Measurements from ENCODE around the gene TFPI. TPM values are rescaled to one million over a fixed set of nuclear protein-coding genes. Genes with fewer than 3 reads are reported as not detected.

Gene TFPI
- total RNA-seq, 1 donor from 2014 or later: 305 TPM

DNA sequence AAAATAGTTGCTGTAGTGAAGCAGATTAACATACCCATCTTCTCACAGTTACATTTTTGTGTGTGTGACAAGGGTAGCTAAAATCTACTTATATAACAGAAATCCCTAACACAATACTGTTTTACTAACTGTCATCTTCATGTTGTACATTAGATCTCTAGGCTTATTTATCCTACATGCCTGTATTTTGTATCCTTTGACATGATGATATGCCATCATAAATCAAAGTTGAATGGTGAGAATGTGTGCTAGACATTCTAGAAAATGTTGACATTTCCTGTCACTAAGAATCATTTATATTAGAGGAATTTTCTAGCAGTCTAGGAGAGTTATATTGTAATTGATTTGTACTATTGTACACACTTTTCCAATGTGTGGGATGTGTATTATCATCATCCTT is 84.7 kb downstream of the TFPI start:
- DNase-seq (ENCODE audit: low read depth, low spot score): no peak

DNA sequence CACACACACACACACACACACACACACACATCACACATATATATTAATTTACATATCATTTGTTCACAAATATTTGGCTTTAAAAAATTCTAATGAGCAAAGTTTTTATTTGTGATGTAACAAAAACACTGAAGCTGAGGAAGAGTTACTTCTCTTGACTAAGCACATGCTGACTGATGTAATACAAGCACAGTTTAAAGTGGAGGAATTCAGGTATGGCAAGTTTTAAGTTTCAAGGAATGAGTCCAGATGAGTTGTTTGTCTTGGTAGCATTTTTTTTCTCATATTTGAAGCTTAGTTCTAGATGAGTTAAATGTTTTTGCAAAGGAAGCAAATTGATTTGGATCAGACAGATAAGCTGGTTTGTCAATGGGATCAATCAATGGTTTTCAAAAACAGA is 86.0 kb downstream of the TFPI start:
- DNase-seq (ENCODE audit: low read depth, low spot score): no peak

DNA sequence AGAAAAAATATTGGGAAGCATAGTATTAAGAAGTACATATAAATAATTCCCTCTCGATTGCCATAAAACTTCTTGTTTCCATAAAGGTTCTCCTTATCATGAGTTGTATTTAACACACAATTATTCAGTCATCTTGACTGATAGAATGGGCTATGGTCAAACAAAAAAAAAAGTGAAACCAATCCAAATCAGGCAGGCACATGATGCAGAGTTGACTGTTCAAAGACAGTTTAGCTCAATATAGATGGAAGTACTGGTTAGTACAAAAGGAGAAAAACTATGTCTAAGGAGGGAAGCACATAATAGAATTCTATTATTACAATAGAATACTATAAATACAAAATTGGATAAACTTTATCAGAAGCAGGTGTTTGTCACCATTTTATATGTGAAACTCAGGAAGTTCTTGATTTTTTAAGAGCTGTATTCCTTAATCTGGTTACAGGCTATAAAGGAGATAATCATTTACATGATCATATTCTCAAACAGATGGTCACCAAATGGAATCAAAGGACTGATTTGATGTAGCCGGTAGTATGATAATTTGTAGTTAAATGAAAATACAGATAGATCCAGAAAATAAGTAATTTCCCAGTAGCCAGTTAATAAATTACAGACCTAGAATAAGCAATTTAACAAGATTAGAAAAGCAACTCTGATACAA is 88.0 kb downstream of the TFPI start:
- no peak for DNase-seq (ENCODE audit: low read depth, low spot score)

DNA sequence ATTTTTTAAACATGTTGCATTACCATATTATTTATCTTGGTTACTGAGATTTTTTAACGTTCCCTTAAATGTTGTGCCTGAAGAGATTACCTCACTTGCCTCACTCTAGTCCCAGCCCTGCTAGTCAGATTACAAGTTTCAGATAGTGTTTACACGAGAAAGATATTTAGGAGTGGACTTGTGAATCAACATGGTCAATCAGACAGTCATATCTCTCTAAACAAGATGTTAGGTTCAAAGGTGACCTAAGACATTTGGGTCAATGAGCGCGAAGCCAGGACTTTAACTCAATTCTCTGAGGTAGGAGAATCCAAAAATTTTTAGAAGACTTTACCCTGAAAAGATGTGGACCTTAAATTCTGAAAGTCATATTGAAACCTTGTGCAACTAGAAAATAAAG is 91.4 kb downstream of the TFPI start:
- no peak for DNase-seq (ENCODE audit: low read depth, low spot score)

DNA sequence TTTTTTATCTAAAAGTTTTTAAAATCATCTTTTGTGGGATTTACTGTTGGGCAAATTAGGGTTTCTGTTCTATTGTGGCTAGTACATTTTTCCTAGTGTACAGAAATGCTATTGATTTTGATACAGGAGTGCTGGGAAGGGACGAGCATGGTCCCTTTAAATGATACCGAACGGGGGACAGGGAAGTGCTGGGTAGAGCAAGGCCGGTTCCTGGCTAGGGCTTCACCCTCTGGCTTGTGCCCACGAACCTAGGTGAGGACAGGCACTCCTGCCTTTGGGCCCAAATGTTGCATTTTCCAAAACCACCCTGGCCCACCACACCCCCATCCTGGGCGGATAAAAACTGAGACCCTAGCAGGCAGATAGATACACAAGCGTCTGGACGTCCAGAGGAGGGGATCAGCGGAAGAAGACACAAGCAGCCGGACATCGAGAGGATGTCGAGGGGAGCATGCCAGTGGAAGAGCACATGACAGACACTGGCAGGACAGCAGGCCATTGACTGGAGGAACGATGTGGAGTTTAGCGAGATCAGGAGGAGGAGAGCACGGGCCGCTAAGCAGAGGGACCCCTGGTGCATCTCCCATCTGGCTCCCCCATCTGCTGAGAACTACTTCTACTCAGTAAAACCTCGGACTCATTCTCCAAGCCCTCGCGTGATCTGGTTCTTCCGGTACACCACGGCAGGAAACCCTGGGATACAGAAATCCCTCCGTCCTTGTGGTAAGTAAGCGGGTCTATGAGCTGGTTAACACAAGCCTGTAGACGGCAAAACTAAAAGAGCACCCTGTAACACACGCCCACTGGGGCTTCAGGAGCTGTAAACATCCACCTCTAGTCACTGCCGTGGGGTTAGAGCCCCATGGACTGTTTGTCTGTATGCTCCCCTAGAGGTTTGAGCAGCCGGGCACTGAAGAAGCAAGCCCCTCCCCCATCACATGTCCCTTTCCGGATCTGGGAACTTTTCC is 92.7 kb downstream of the TFPI start:
- DNase-seq (ENCODE audit: low read depth, low spot score): no peak

DNA sequence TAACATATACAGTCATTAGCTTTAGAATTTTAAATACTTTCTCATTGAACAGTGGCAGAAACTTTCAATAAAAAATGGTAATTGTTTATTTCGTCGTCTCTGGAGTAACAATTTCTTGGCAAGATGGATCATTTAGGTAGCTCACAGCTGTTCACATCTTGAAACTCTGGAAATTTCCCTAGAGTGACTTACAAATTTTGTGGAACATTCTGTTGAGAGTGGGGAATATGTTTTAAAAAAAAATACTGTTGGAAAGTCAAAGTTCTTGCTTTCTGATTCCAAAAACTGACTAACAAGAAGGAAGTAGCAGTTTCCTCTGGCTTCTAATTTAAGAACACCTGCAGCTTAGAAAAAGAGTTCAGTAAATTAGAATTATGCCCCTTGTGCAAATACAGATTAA is 95.0 kb downstream of the TFPI start:
- no peak for DNase-seq (ENCODE audit: low read depth, low spot score)

DNA sequence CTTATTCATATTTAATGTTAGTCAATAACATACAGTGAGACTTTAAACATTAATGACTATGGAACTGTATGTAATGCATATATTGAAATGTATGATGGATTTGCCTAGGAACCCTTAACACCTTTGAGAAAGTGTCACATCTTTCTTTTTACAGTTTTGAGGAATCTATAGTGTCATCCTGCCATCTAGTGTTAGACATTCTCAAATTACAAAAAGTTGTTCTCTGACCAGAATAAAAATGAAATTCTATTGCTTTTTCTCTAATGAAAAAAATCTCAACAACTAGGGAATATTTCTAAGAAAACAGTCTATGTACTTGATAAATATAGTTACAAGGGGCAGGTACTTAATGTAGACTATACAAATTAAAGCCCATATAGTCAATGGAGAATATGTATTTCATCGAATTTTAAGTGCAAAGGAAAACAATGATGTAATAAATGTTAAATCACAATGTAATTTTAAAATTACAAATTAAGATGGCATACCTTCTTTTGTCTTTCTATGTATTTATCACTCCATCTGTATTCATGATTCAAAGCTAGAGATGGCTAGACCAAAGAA is 101.1 kb downstream of the TFPI start:
- DNase-seq (ENCODE audit: low read depth, low spot score): no peak

DNA sequence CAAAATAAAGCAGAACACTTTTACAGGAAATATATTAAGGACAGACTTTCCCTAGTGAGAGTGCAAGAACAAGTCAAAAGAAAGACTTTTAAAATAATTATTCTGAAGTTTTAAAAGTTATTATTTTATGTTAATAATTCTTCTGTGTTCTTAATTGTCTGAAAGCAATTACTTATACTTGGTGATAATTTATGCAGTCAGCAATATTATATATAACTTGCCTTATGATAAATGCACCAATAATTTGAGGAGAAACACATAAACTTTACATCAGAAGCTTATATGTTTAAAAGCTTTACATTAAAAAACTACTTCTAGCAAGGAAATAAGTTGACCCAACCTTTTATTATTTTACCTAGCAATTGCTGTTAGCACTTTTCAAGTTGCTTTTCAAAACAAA is 102.7 kb downstream of the TFPI start:
- DNase-seq (ENCODE audit: low read depth, low spot score): no peak

DNA sequence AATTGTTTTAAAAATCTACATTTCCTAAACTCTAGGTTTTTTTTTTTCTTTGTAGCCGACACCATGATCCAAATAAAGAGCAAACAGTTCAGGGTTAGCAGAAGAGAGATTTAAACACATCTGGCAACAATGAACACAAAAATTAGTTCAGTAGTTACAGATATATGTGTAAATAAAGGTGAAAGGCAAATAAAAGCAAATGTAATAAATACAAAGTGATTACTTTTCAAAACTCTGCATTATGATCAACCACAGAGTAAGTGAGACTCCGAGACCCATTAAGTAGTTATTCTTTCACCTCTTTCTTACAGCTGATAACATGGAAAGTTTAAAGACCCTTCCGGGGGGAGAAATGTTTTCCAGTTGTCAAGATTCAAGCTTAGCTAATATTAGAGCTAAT is 106.9 kb downstream of the TFPI start:
- DNase-seq (ENCODE audit: low read depth, low spot score): no peak

DNA sequence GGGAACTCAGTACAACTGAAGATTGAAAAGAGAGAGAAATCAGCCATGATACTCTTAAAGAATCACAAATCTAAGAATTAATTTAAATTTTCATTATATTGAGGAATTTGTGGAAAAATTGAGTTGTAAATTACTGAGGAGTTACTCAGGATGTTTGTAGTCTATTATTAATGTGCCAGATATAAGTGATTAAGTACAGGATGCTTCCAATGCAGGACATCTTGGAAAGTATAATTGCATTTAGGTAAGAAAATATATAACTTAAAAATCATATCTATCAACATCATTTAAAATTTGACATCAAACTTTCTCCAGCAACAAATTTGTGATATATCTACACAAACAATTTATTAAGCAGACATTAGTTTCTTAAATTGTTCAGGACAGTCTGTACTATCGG is 107.5 kb downstream of the TFPI start:
- DNase-seq (ENCODE audit: low read depth, low spot score): no peak

DNA sequence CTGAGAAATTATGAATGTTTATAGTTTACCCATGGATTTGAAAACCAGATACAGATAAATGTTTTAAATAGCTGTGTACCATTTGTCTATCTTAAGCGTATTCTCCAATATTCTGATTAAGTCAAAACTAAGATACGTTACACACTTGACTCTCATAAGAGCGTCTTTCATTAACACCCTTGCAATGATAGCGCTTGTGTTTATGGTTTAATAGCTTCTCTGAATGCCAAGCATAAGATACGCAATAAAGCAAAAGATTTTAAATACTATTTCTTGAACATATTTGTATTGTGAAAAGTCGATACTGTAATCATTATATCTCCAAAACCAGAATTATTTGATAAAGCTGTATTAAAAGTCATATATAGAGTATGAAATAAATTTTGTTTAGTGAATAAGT is 109.2 kb downstream of the TFPI start:
- no peak for DNase-seq (ENCODE audit: low read depth, low spot score)

DNA sequence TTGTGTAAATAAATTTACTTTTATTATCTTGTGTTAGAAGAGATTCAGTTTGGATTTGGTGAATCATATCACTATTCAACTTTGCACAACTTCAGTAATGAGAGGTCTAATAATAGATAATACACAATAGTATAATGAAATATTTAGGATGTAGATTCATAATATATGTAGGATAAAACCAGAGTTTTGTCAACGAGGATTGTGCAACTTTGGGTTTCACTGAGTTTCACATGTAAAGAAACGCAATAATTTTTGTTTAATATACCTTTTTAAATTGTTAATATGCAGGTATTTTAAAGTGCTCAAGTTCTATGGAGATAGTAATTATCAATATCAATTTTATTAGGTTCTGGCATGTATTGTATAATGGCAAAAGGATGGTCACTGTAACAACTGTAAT is 111.5 kb downstream of the TFPI start:
- DNase-seq (ENCODE audit: low read depth, low spot score): no peak

DNA sequence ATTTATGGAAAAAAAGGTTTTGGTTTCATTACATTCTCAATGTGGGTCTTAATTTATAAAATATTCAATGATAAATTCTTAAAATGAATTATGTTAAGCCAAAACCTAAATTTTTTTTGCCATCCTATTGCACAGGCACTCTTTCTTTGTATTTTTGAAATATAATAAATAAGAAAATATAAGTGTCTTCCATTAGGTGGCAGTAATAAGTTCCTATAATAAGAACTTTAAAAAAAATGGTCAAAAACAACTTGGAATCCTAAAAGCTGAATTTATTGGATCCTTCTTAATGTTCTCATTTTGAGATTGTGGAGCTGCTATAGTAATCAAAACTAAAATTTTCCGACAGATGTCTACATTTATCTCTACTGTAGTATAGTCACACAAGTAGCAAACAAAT is 111.9 kb downstream of the TFPI start:
- DNase-seq (ENCODE audit: low read depth, low spot score): no peak

DNA sequence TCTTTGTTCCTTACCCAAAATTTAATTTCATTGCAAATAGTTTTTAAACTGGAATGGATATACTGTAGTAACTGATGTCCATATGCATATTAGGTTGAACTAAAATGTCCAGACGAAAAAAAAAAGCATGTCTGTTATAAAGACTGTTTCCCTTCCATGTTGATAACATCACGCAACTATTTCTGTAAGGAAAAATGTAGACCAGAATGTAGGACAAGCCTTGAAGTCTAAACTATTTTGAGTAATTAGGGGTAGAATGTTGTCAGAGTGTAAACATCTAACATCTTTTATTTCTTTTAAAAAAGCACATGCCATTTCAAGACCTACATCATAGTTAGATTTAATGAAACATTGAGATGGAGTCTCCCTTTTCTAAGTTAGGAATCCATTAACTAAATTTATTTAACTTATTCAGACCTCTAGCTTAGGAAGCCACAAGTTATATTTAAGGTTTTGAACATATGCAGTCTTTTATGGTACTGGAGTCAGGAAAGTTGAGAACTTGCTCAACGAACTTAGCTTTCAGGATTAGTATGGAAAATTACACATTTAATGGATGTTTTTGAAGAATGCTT is 114.0 kb downstream of the TFPI start:
- DNase-seq (ENCODE audit: low read depth, low spot score): no peak

DNA sequence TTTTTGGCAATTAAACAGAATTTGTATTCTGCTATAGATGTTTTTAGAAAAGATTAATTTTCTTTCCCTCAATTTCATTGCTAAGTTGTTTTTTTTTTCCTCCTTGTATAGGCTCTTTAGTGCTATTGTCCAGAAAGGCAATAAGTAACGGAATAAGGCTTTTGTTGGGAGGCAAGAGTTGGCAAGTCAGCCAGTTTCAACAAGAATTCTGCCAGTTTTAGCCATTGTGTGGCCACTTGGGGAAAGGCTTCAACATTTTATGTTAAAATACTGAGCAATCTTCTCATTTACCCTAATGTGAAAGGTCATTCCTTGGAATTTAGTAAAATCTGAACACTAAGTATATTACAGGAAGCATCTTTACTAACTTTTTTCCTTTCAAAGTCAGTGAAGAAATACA is 115.8 kb downstream of the TFPI start:
- DNase-seq (ENCODE audit: low read depth, low spot score): peak; percentile 67

DNA sequence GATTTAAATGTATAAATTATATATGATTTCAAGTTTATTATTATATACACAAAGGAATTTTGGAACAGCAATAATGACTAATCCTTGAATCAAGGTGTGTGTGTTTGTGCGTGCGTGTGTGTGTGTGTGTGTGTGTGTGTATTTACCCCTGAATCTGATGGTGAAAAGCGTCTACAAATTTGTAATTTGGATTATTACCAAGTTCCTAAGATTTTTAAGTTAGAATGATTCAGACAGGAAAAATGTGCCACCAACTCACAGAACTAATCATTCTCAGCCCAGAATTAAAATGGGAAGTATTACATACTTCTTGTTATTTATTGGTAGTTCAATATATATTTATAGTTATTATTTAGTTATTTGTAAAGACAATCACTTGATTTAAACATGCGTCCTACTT is 118.5 kb downstream of the TFPI start:
- DNase-seq (ENCODE audit: low read depth, low spot score): no peak

DNA sequence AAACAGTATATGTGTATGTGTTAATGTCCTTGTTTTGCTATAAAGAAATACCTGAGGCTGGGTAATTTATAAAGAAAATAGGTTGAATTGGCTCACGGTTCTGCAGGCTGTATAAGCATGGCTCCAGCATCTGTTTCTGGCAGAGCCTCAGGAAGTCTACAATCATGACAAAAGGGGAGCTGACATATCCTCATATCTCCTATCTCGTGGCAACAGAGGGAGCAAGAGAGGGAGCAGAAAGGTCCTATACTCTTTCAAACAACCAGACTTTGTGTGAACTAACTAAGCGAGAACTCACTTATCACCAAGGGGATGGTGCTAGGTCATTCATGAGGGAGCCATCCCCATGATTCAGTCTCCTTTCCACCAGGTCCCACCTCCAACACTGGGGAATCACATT is 119.2 kb downstream of the TFPI start:
- DNase-seq (ENCODE audit: low read depth, low spot score): no peak

DNA sequence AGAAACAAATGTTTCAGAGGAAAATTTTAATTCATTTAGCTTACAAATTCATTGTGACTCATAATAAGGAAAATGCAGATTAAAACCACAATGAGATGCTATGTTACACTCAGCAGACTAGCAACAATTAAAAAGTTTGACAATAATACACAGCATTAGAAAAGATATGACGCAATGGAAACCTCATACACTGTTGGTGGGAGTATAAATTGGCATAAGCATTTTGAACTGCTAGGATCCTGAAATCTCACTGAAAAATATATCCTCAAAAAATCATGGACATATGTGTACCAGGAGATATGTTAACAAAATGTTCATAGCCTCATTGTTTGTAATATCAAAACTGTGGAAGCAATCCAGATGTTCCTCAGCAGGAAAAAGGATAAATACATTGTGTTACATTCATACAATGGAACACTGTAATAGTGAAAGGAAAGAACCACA is 119.9 kb downstream of the TFPI start:
- DNase-seq (ENCODE audit: low read depth, low spot score): no peak

DNA sequence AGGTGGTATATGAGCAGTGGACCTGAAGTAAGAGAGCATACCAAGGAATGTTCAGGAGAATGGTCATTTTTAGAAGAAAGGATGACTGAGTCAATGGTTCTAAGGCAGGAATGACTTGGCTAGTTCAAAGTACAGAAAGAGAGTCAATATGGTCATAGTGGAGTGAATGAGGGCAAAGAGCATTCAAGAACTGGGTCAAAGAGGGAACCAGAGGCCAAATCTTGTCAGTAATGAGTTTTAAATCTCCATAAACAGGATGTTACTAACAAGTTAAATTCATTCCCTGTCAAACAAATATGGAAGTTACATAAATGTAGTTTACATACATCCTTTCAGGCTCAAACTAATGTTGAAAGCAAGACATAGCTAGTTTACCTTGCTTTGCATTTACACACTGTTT is 122.3 kb downstream of the TFPI start:
- no peak for DNase-seq (ENCODE audit: low read depth, low spot score)

DNA sequence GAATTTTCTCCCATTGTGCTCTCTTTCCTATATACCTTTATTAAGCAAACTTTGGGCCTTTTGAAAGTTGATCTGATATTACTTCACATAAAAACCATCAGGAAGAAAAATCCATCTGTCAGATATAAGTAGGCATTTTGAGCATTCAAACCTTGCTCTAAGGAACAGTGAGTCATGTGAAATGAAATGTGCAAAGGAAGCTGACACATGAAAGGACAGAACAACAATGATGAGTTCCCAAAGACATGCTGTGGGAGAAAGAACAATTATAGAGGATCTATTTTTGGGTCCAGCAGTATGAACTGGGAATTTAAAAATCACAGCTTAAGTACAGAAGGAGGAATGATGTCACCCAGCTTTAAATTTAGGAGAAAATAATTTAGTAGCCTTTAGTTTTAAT is 124.2 kb downstream of the TFPI start:
- DNase-seq (ENCODE audit: low read depth, low spot score): peak; percentile 90

DNA sequence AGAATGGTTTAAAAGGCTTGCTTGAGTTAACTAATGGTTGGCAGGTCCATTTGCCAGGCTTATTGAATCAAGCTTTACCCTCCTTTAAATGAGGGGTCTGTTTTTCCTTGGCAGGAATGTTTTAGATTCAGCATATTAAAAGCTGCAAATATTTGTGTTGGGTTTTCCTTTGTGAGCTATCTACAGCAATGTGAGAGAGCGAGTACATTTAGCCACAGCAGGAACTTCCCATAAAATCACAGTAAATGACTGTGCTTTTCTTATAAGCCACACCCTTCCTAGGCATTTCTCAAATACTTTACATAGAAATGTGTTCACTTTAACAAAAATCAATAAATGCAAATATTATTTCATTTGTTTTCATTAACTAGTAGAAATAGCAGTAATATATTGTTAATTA is 130.1 kb downstream of the TFPI start:
- DNase-seq (ENCODE audit: low read depth, low spot score): no peak

DNA sequence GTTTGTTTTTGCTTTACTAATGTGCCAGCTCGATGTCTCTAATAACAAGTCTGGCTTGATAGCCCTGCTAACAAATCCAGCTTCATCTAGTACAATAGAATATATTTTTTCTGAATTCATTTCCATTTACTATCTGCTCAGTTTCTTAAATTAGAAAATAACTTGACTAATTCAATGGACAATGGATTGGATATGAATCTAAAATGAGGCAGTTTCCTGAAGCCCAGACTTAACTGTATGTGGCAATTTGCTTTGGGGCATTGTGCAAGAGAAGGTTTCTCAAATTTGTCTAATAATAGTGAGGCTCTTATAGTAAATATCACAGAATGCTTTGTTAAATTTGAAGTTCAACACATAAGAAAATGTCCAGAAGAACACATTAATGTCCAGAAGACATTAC is 132.0 kb downstream of the TFPI start:
- DNase-seq (ENCODE audit: low read depth, low spot score): no peak

Measured in pulmonary artery endothelial cell (primary cell).